ENCODE measurements around the gene TES. TPM values are rescaled to one million over a fixed set of nuclear protein-coding genes. Genes with fewer than 3 reads are reported as not detected.
A peak's percentile ranks its signal among the peaks of the same experiment; 100 is the strongest.
"Not testable (repeated sequence)": the region's sequence is repeated elsewhere in the genome, so short reads cannot be mapped to it uniquely, and the experiment has no call there.

TES gene
- total RNA-seq, 1 donor from 2014 or later, result 96.7 TPM

DNA sequence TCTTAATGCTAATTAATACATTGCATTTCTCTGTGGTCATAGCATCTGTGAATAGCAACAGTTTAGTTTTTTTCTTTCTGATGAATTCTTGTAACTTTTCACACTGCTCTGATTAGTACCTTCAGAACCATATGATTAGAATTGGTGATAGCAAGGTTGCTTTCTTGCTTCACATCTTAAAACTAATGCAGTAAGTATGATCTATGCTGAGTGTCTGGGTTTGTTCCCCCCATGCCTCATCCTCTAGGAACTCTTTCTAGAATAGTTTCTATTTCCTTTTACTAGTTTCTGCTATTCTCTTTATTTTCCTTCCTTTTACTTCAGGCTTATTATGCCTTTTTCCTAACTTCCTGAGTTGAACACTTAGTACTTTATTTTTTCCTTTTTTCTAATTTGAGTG, 32.4 kb downstream of the TES start:
- no peak for DNase-seq (ENCODE audit: low spot score)

DNA sequence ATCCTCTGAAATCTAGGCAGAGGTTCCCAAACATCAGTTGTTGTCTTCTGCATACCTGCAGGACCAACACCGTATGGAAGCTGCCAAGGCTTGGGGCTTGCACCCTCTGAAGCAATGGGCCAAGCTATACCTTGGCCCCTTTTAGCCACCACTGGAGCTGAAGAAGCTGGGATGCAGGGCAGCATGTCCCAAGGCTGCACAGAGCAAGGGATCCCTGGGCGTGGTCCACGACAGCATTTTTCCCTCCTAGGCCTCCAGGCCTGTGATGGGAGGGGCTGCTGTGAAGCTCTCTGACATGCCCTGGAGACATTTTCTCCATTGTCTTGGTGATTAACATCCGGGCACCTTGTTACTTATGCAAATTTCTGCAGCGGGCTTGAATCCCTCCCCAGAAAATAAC, 34.5 kb downstream of the TES start:
- DNase-seq (ENCODE audit: low spot score), result not testable (repeated sequence)

DNA sequence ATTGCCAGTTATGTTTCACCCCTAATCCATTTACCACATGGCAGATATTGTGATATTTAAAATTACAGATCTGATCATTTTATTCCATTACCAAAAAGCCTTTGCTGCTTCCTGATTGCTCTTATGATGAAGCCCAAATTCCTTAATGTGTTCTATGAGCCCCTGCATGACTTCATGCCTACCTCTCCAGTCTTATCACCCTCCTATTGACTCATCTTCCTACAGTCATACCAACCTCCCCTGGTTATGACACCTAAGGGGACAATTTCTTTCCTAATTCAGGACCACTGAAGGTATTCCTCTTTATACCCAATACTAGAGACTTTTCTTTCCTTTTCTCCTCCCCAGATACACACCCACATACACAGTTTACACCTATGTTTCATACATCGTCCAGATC, 36.0 kb downstream of the TES start:
- no peak for DNase-seq (ENCODE audit: low spot score)

DNA sequence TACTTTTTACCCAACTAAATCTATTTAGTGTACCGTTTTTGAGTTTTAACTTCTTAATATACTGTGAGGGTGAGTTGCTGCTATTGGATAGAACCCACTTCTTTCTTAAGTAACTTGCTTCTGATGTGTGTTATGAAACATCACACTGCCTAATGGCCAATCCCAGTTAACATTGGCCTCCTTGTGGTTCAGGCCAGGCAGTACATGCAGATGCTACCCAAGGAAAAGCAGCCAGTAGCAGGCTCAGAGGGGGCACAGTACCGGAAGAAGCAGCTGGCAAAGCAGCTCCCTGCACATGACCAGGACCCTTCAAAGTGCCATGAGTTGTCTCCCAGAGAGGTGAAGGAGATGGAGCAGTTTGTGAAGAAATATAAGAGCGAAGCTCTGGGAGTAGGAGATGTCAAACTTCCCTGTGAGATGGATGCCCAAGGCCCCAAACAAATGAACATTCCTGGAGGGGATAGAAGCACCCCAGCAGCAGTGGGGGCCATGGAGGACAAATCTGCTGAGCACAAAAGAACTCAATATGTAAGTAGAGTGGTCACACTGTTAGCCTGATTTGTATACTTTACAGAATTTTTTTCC, 39.7 kb downstream of the TES start:
- no peak for DNase-seq (ENCODE audit: low spot score)

DNA sequence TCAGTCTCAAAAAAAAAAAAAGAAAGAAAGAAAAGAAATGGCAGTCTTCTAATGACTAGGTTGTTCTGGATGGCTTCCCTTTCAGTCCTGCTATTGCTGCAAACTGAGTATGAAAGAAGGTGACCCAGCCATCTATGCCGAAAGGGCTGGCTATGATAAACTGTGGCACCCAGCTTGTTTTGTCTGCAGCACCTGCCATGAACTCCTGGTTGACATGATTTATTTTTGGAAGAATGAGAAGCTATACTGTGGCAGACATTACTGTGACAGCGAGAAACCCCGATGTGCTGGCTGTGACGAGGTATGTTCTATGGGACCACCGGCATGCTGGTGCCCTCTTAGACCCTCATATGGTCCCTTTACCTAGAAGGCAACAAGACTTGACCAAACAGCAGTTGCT, 41.3 kb downstream of the TES start:
- no peak for DNase-seq (ENCODE audit: low spot score)

DNA sequence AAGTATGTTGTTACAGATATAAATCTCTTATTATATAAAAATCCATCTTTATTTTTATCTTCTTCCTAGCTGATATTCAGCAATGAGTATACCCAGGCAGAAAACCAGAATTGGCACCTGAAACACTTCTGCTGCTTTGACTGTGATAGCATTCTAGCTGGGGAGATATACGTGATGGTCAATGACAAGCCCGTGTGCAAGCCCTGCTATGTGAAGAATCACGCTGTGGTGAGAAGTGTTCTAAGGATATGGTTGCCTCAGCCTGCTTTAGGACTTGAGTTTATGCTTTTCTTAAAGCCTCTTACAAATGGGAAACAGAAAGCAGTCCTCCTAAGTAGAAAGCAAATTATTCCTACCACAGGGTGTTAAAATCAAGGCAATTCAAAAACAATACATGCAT, 41.9 kb downstream of the TES start:
- DNase-seq (ENCODE audit: low spot score), result no peak

DNA sequence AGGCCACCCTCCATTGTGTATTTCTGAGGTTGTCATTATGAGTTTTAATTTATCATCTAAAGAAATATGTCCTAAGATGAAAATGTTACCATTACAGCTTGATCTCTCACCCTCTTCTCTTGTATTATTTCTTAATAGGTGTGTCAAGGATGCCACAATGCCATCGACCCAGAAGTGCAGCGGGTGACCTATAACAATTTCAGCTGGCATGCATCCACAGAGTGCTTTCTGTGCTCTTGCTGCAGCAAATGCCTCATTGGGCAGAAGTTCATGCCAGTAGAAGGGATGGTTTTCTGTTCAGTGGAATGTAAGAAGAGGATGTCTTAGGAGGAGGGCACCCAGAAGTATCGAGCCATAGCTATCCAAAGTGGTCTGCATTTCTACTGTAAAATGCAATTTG, 46.8 kb downstream of the TES start:
- DNase-seq (ENCODE audit: low spot score), result no peak

DNA sequence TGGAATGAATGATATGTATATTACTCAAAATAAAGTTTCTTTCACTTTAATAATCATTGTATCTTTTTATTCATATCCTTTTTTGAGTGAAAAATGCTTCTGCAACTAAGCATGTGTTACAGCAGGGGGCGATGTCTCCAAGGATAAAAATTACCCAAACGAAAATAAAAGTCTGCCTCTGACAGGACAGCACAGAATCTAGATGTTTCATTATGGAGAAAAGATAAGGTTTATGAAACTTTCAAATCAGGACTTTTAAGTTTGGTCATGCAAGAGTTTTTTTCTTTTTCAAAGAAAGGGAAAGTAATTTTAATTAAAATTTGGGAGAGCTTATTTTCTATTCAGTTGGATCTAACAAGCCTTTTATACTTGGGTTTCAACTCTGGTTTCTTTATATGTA, 48.4 kb downstream of the TES start:
- DNase-seq (ENCODE audit: low spot score), result peak; percentile 19

DNA sequence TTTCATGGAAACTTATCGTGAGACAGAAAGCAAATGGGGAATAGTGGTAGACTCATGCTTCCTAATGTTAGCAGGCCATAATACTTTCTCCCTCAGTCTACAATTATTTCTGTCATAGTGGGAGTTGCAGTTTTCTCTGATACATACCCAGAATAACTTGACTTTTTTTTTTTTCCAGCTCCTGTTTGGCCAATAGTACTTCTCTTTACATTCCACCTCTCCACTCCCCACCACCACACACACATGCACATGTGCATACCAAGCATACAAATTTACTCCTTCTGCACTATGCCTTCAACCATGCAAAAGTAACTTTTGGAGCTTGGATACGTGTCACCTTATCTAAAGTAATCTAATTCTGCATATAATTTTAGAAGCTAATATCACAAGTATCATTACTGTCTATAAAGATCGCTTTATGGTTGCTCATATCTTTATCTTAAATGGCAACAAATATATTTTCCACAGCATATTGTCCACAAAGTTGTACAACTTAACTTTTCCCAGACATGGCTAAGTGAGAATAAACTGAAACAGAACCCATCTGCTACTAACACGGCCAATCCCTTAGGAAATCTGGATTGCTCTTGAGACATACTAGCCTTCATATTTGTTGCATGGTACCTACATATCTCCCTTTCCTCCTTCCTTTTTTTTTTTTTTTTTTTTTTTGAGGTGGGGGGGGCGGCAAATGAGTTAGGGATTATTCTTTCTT, 49.0 kb downstream of the TES start:
- DNase-seq (ENCODE audit: low spot score), result no peak

DNA sequence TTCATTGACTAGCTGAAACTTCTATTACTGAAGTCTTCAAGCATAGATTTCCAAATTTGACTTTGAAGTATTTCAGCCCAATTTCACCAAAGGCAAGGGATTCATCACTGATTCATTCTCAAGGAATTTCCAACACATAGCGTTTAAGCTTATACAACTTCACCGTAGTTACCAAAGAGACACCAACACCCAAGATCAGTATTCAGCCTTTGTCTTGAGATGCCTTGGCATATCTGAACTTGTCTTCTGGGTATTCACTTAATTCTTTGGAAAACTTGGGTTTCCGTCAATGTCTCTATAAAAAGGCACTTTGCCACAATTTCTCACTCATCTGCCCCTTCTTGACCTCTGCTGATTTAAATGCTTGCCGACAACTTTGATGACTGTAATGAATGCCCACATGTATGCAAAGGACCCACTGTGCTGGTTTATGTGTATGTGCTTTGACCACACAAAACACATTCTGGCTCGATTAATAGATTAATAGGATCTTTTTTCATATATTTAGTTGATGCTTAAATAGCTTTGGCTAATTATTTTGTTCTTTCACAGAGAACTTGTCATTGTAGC, 49.6 kb downstream of the TES start:
- no peak for DNase-seq (ENCODE audit: low spot score)

DNA sequence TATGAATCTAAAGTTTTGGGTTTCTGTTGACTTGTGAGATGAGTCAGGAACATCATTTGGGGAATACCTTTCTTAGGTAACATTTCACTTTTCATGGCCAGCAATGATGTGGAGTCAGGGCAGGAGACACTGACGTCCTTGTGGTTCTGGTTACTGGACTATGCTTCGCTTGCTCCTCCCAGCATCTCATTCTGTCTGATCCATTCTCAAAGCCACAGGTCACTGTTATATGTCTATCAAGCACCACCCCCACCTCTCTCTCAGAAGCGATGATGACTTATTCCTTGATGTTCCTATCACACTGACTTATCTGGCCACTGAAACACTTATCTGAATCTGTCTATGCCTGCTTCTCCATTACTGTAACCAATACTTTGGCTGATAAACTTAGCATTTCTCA, 51.6 kb downstream of the TES start:
- no peak for DNase-seq (ENCODE audit: low spot score)

DNA sequence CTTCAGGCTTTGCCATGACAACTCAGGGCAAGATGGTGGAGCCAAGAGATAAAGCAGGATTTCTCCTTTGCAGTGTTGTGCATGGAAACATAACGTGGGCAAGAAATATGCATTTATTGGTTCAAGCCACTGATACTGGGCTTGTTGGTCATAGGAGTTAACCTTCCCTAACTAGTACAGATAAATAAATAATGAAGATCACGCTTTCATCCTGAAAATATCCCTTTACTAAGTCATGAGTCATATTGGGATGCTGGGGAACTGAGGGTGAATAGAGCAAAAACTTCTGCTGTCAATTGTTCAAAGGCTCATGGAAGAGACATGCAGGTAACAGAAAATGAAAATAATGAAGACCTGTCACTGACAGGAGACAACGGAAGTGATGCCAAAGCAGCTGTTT, 55.5 kb downstream of the TES start:
- no peak for DNase-seq (ENCODE audit: low spot score)

DNA sequence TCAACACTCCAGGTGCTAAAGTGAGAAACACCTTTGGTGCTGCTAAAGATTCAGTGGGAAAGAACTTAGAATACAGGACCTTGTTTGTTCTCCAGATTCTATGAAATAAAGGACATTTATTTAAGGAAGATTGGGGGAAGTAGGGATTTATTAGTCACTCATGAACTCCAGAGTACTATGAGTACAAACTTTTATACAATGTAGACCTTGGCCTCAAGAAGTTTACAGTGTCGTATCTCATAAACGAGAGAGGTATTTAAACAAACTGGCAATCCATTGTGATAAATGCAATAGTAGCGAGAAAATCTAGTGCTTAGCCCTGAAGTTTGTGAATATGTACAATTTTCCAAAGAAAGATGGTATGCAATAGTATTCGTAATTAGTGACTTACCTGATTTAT, 59.1 kb downstream of the TES start:
- no peak for DNase-seq (ENCODE audit: low spot score)

DNA sequence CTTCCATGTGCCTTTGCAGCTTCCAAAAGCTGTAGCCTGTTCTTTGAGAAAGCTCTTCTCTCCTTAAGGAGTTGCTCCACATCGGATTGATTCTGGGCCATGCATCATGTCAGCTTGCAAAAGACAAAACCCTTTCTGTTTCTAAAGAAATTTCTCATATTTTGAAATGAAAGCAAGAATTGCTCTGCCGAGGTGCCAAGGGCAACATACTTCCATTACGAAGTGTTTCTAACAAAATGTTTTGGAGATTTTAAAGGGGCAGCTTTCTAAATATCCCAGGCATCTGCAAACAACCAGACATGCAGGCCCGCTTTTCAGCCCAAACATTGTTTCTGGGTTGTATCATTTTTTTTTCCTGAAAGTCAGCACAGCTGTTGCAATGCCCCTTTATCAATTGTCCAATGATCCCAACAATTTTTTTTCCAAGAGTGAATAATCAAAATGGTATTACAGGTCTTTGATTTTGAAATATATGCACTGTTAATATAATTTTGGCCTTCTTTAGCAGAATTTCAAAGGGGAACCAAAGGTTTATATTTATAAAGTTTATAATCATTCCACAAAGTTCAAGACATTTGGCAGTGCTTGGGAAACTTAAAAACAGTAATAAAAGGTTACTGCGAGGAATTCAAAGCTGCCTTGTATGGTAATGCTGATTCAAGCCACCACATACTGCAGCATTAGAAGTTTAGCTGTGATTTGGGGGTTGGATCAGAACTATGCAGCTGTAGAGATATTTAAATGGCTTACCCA, 61.0 kb downstream of the TES start:
- peak; percentile 25 for DNase-seq (ENCODE audit: low spot score)

DNA sequence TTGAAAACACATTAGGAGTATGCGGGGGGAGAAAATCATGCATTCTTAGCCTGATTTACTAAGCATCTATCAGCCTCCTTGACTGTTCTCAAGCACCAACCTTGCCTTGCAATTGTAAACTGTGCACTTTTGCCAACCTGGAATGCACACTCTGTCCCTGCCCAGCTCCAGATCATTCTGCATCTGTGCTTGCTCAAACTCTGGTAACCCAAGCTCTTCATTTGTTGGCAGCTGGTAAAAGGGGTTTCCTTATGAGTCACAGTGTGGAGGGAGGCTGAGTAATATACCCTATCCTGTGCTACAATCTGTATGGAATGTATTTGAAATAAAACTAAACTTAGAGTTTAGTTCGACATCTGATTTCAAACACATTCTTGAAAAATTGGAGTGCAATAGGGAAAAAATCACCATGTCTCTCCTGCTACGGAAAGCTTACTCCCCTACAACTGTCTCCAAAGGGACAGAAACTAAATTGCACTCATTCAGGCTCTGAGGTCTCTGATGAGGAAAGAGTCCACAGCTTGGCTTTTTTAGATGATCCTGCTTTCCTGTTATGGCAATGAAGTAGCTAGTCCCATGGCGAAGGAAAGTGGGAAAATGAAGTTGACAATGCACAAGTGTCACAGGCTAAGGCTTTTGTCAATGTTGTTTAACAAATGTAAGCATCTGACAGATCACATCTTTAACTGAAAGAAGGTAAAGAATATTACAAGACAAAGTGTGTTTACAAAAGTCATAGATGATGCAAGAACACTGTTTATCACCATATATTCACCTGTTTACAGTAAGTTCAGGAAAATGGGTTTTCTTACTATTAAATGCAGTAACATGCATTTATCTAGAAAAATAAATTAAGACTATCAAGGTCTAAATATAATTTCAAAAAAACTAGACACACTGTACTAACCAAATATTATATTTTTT, 61.9 kb downstream of the TES start:
- DNase-seq (ENCODE audit: low spot score), result peak; percentile 44

DNA sequence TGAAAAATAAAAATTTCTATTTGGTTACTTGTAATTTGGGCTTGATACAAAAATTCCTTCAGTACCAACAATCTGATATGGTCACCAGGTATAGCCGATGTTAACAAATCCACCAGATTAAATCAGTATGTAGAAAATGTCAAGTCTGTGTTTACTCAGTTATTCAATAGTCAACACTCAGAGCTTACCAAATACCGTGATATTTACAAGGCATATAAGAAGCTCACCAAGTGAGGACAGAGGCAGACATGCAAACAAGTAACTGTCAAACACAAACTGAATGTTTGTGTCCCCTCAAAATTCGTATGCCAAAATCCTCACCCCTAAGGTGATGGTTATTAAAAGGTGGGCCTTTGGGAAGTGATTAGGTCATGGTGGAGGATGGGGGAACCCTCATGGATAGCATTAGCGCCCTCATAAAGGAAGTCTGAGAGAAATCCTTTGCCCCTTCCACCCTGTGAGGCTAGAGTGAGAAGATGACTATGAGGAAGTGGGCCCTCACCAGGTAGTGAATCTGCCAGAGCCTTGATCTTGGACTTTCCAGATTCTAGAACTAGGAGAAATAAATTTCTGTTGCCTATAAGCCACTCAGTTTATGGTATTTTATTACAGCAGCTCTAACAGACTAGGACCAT, 63.1 kb downstream of the TES start:
- DNase-seq (ENCODE audit: low spot score), result no peak

DNA sequence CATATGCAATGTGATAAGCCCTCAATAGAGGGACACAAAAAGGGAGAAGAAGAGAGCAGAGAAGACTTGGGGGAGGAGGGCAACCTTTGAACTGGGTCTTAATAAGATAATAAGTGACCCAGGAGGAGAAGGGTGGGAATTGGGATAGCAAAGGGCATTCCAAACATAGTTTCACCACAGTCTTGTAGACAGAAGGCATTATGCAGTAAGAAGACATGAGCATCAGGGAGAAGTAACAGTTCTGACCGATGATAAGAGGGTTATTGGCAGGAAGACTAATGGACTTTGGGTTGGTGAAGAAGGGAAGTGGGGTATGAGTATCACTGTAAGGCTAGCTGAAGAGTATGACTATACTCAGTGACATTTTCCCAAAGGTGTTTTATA, 63.6 kb downstream of the TES start:
- no peak for DNase-seq (ENCODE audit: low spot score)

DNA sequence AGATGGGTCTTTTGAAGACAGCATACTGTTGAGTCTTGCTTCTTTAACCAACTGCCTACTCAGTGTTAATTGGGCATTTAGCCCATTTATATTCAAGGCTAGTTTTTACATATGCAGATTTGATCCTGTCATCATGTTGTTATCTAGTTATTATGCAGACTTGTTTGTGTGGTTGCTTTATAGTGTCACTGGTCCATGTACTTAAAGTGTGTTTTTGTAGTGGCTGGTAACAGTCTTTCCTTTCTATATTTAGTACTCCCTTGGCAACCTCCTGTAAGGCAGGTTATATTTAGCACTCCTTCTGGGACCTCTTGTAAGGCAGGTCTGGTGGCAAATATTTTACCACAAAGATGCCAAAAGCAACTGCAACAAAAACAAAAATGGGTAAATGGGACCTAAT, 66.7 kb downstream of the TES start:
- no peak for DNase-seq (ENCODE audit: low spot score)

DNA sequence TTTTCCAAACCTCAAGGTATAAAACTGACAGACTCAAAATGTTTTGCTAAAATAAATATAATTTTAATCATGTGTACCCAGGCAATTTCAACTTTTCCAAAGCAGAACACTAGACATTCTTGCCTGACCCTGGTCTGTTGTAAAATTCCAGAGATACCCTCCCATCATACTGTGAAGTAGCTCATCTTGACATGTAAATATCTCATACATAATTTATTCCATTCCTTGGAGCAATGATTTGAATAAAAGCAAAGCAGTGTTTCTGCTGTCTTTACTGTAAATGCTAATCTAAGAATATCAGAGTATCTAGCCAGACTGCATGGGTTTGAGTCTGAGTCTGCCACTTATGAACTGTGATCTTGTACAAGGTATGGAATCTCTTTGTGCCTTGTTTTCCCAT, 68.9 kb downstream of the TES start:
- DNase-seq (ENCODE audit: low spot score), result no peak

DNA sequence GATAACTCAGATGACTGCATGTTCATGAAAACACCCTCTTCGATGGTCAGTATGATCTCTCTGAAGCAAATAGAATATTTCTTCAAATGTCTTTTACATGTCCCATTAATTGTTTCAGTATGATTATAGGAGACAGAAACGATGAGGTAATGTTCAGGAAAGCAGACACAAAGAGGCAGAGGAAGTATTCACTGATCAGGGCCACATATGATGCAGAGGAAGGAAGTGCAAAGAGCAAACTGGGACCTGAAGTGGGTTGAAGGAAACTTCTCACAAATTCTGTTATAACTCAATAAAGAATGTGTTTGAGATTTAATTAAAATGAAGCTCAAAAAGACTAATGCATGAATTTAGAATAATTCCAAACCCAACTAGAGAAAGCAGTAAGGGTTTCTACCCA, 70.5 kb downstream of the TES start:
- DNase-seq (ENCODE audit: low spot score), result no peak

DNA sequence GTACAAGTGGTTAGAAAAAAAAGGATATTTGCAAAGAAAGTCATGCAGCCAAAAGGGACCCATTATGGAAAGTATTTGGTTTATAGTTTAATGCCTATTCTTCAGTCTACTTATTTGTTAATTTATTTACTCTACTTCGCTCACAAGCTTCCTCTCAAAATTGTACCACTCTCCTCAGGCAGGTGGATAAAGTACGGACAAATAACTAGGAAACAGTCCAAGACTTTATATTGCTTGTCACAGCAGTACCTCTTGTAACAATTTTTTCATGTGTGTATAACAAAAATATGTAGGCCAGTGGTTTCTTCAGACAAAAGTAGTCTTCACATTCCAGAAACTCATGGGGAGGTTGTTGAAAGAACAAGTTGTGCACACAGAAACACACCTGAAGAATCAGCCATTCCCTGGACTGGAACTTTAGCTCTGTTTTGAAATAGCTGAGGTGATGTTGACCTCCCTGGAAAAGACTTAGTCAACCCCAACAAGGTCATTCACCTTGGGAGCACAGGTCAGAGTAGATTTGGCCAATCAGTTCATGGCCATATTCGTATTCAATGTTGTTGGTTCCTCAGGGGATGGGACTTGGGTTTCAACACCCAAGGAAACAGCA, 73.4 kb downstream of the TES start:
- DNase-seq (ENCODE audit: low spot score), result no peak

All from mucosa of gallbladder (tissue), 1 donor.